ENCODE measurements around the gene PLD3.

GRCh38 chr19:40403262-40403984, 54.9 kb downstream of the PLD3 start:
- TF ChIP-seq CTCF (IDR thresholded peaks at IDR 0.05; ENCODE audit: extremely low read depth in 1 of 2, insufficient read depth in 1 of 2, low read depth in 1 of 2, low read length in 2 of 2), result no peak
- no peak for TF ChIP-seq FOS (IDR thresholded peaks at IDR 0.05; ENCODE audit: borderline replicate concordance, insufficient read depth, low read length)
- TF ChIP-seq EZH2 (IDR thresholded peaks at IDR 0.05; ENCODE audit: borderline replicate concordance, low read depth, low read length, severe bottlenecking), result no peak
- TF ChIP-seq JUN (IDR thresholded peaks at IDR 0.05; ENCODE audit: borderline replicate concordance, insufficient read depth, insufficient read length, low read depth), result no peak
- TF ChIP-seq MAX (IDR thresholded peaks at IDR 0.05; ENCODE audit: insufficient read depth, insufficient read length), result no peak
- no peak for TF ChIP-seq POLR2A (IDR thresholded peaks at IDR 0.05; ENCODE audit: low read depth, low read length)

All from endothelial cell of umbilical vein (primary cell).